ENCODE measurements around the gene TLL1.

DNA sequence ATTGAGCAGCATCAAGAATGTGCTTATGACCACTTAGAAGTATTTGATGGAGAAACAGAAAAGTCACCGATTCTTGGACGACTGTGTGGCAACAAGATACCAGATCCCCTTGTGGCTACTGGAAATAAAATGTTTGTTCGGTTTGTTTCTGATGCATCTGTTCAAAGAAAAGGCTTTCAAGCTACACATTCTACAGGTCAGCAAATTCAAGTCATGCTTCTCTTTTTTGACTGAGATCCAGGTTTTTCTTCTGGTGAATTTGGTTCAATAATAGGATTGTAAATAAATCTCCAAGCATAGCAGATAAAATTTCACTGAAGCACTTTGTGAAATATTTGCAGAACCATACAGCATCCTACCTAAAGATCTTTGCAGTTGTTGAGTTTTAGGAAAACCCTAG lies 218.1 kb downstream of the TLL1 start:
- TF ChIP-seq, protein P1, sequence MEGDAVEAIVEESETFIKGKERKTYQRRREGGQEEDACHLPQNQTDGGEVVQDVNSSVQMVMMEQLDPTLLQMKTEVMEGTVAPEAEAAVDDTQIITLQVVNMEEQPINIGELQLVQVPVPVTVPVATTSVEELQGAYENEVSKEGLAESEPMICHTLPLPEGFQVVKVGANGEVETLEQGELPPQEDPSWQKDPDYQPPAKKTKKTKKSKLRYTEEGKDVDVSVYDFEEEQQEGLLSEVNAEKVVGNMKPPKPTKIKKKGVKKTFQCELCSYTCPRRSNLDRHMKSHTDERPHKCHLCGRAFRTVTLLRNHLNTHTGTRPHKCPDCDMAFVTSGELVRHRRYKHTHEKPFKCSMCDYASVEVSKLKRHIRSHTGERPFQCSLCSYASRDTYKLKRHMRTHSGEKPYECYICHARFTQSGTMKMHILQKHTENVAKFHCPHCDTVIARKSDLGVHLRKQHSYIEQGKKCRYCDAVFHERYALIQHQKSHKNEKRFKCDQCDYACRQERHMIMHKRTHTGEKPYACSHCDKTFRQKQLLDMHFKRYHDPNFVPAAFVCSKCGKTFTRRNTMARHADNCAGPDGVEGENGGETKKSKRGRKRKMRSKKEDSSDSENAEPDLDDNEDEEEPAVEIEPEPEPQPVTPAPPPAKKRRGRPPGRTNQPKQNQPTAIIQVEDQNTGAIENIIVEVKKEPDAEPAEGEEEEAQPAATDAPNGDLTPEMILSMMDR (conservative IDR thresholded peaks at IDR 0.05; ENCODE audit: low read depth, low read length) = 0 out of 2 replicates have a peak, but pooled peaks have one; percentile 11
- no peak for TF ChIP-seq EZH2 (IDR thresholded peaks at IDR 0.05; ENCODE audit: borderline replicate concordance, low read depth, low read length, poor library complexity, severe bottlenecking)
